Measurements from ENCODE around the gene E2F8. TPM values are rescaled to one million over a fixed set of nuclear protein-coding genes. Genes with fewer than 3 reads are reported as not detected.

The E2F8 gene
- total and polyA plus RNA-seq, 2 donors from 2014 or later: 0.66 TPM; not detected in 1

GRCh38 chr11:19220903-19221724 lies 19.6 kb downstream of the E2F8 start:
- H3K27me3 ChIP-seq (ENCODE audit: control insufficient read depth, insufficient read depth, low read length): no peaks in the 10 kb centered on the region
- no peak for FAIRE-seq
- no peak for DNase-seq
- no peak overlapping the region for H3K4me3 ChIP-seq (ENCODE audit: low read length in 3 of 3)
- H3K4me1 ChIP-seq (ENCODE audit: control insufficient read depth in 2 of 3, insufficient read depth in 2 of 3, low read depth in 1 of 3, low read length in 3 of 3): no peaks in the 10 kb centered on the region
- no peak overlapping the region for H3K27ac ChIP-seq (ENCODE audit: low read depth in 2 of 2, low read length in 2 of 2)
- no peak overlapping the region for H3K9ac ChIP-seq (ENCODE audit: low read length in 3 of 3)
- TF ChIP-seq CTCF (IDR thresholded peaks at IDR 0.05; ENCODE audit: borderline replicate concordance, extremely low read depth, insufficient read depth): no peak
- intact Hi-C loops (cut with DNase I): no loop called here
- H3K36me3 ChIP-seq (ENCODE audit: control insufficient read depth in 2 of 3, insufficient read depth in 3 of 3, low read length in 3 of 3): no peaks in the 10 kb centered on the region
- no peaks in the 10 kb centered on the region for H3K9me3 ChIP-seq (ENCODE audit: control insufficient read depth in 2 of 3, insufficient read depth in 1 of 3, low read length in 3 of 3)

- no peak for FAIRE-seq
- Histone ChIP-seq H3K27ac (ENCODE audit: low read depth in 2 of 2, low read length in 2 of 2) (no peak overlapping the region), H3K4me1 (ENCODE audit: control insufficient read depth in 2 of 3, insufficient read depth in 2 of 3, low read depth in 1 of 3, low read length in 3 of 3) (no peaks in the 10 kb centered on the region), H3K9ac (ENCODE audit: low read length in 3 of 3) (no peak overlapping the region), H3K4me3 (ENCODE audit: low read length in 3 of 3) (no peak overlapping the region), H3K27me3 (ENCODE audit: control insufficient read depth, insufficient read depth, low read length) (no peaks in the 10 kb centered on the region), H3K9me3 (ENCODE audit: control insufficient read depth in 2 of 3, insufficient read depth in 1 of 3, low read length in 3 of 3) (no peaks in the 10 kb centered on the region), H3K36me3 (ENCODE audit: control insufficient read depth in 2 of 3, insufficient read depth in 3 of 3, low read length in 3 of 3) (no peaks in the 10 kb centered on the region)
- DNase-seq: peak in 1 of 5 donors; percentile 38
- no peak for TF ChIP-seq CTCF (IDR thresholded peaks at IDR 0.05; ENCODE audit: borderline replicate concordance, extremely low read depth, insufficient read depth)
- intact Hi-C loops (cut with DNase I): no loop called here
Measured at GRCh38 chr11:19218786-19219460, 21.8 kb downstream of the E2F8 start.

GRCh38 chr11:19218216-19218615 lies 22.5 kb downstream of the E2F8 start:
- DNase-seq: no peak
- no peaks in the 10 kb centered on the region for H3K36me3 ChIP-seq (ENCODE audit: control insufficient read depth in 2 of 3, insufficient read depth in 3 of 3, low read length in 3 of 3)
- H3K4me3 ChIP-seq (ENCODE audit: low read length in 3 of 3): no peak overlapping the region
- no peak for FAIRE-seq
- intact Hi-C loops (cut with DNase I): no loop called here
- TF ChIP-seq CTCF (IDR thresholded peaks at IDR 0.05; ENCODE audit: borderline replicate concordance, extremely low read depth, insufficient read depth): no peak
- no peaks in the 10 kb centered on the region for H3K4me1 ChIP-seq (ENCODE audit: control insufficient read depth in 2 of 3, insufficient read depth in 2 of 3, low read depth in 1 of 3, low read length in 3 of 3)
- H3K27ac ChIP-seq (ENCODE audit: low read depth in 2 of 2, low read length in 2 of 2): no peak overlapping the region
- no peak overlapping the region for H3K9ac ChIP-seq (ENCODE audit: low read length in 3 of 3)
- H3K27me3 ChIP-seq (ENCODE audit: control insufficient read depth, insufficient read depth, low read length): no peaks in the 10 kb centered on the region
- no peaks in the 10 kb centered on the region for H3K9me3 ChIP-seq (ENCODE audit: control insufficient read depth in 2 of 3, insufficient read depth in 1 of 3, low read length in 3 of 3)

Data from kidney (tissue), 14 donors.